ENCODE measurements around the gene HMX1. TPM values are rescaled to one million over a fixed set of nuclear protein-coding genes. Genes with fewer than 3 reads are reported as not detected.

The HMX1 gene
- total and polyA plus RNA-seq, 2 donors (not counting 1 experiment from before 2014, with no cell fraction given), result not detected

GRCh38 chr4:8917868-8918783 is 46.5 kb upstream of the HMX1 start:
- H3K4me1 ChIP-seq (ENCODE audit: control insufficient read depth in 2 of 2, insufficient read depth in 2 of 2, low read length in 2 of 2), result no peaks in the 10 kb centered on the region
- H3K27me3 ChIP-seq (replicated peaks in 1 of 4; ENCODE audit: control extremely low read depth in 1 of 4, control insufficient read depth in 3 of 4, insufficient read depth in 4 of 4, low read length in 3 of 4), result peaks cover 0 to 9% (median 0%) of the 10 kb centered on the region in 4 experiments
- H3K9me3 ChIP-seq (ENCODE audit: control extremely low read depth in 1 of 3, control insufficient read depth in 2 of 3, insufficient read depth in 1 of 3, low read length in 2 of 3), result peaks cover 0 to 8% (median 0%) of the 10 kb centered on the region in 3 donors
- POLR2A ChIA-PET, result no interaction called here
- 21% methylated on average over 11 of the region's 20 CpGs for WGBS (ENCODE audit: insufficient coverage)
- intact Hi-C loops (cut with micrococcal nuclease), result no loop called here
- no peak overlapping the region for H3K4me3 Mint-ChIP-seq
- DNase-seq, result peak; percentile 43
- H3K4me1 Mint-ChIP-seq, result no peaks in the 10 kb centered on the region
- peak overlapping the region; percentile 8 for H3K4me2 ChIP-seq (replicated peaks; ENCODE audit: low read depth, low read length, poor library complexity, severe bottlenecking)
- TF ChIP-seq EZH2 (IDR thresholded peaks at IDR 0.05; ENCODE audit: borderline replicate concordance, insufficient read depth, low read depth, low read length, poor library complexity, severe bottlenecking) (no peak), CTCF (IDR thresholded peaks at IDR 0.05) (peak; percentile 77)
- no peak overlapping the region for H3K9ac ChIP-seq (ENCODE audit: low read length)
- peak; percentile 67 for ATAC-seq (ENCODE audit: low read depth)
- H3K79me2 ChIP-seq (ENCODE audit: control insufficient read depth, insufficient read depth, low read length), result no peaks in the 10 kb centered on the region
- no peaks in the 10 kb centered on the region for H3K36me3 ChIP-seq (replicated peaks in 1 of 2; ENCODE audit: control extremely low read depth in 1 of 2, control insufficient read depth in 1 of 2, extremely low read depth in 1 of 2, insufficient read depth in 2 of 2, low read length in 1 of 2)
- no peak overlapping the region for H3K27ac Mint-ChIP-seq
- H3K27ac ChIP-seq (ENCODE audit: low read length in 2 of 2), result no peak overlapping the region
- peaks cover 3% of the 10 kb centered on the region for H3K9me3 Mint-ChIP-seq (ENCODE audit: insufficient read depth)
- H3K27me3 Mint-ChIP-seq, result peaks cover 3% of the 10 kb centered on the region
- H2AFZ ChIP-seq (ENCODE audit: insufficient read depth, low read depth, low read length, poor library complexity, severe bottlenecking), result no peak overlapping the region
- H3K4me3 ChIP-seq (ENCODE audit: control extremely low read depth in 1 of 5, extremely low read depth in 1 of 5, insufficient read depth in 1 of 5, low read depth in 2 of 5, low read length in 4 of 5), result no peak overlapping the region
- no peaks in the 10 kb centered on the region for H4K20me1 ChIP-seq (ENCODE audit: control insufficient read depth, insufficient read depth, low read length, poor library complexity, severe bottlenecking)
- CTCF ChIA-PET, result interaction anchor here (0.6 to 1.0 kb wide), 4 partner anchors 9 to 1114 kb away, joined by 3 to 4 read pairs (median 3); no protein-coding TSS in a partner anchor

DNA sequence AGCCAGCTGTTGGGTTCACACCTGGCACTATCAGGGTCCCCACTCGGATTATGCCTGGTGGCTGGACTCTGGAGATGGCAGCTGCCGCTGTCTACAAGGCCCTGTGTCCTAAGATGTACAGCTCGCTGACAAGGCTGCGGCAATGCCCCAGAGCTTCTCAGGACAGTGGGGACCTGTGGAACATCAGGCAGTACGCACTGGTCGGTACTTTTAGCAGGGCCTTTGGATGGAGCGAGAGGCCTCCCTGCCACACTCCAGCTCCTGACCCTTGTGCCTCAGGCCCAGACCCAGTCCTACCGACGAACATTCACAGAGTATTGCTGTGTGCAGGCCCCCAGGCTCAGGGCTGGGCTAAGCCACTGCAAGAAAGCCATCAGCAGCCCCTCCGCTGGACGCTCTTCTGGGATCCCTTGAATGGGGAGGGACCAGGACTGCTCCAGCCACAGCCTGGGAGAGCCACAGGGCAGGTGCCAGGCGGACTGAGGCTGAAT is 45.7 kb upstream of the HMX1 start:
- Mint-ChIP-seq H3K4me1 (no peaks in the 10 kb centered on the region), H3K9me3 (ENCODE audit: insufficient read depth) (no peaks in the 10 kb centered on the region), H3K4me3 (no peak overlapping the region), H3K27ac (no peak overlapping the region), H3K27me3 (peaks cover 3% of the 10 kb centered on the region)
- ATAC-seq (ENCODE audit: low read depth), result no peak
- Histone ChIP-seq H3K36me3 (replicated peaks in 1 of 2; ENCODE audit: control extremely low read depth in 1 of 2, control insufficient read depth in 1 of 2, extremely low read depth in 1 of 2, insufficient read depth in 2 of 2, low read length in 1 of 2) (no peaks in the 10 kb centered on the region), H3K79me2 (ENCODE audit: control insufficient read depth, insufficient read depth, low read length) (no peaks in the 10 kb centered on the region), H3K9me3 (ENCODE audit: control extremely low read depth in 1 of 3, control insufficient read depth in 2 of 3, insufficient read depth in 1 of 3, low read length in 2 of 3) (peaks cover 0 to 5% (median 0%) of the 10 kb centered on the region in 3 donors), H3K4me3 (ENCODE audit: control extremely low read depth in 1 of 5, extremely low read depth in 1 of 5, insufficient read depth in 1 of 5, low read depth in 2 of 5, low read length in 4 of 5) (no peak overlapping the region), H3K4me2 (replicated peaks; ENCODE audit: low read depth, low read length, poor library complexity, severe bottlenecking) (no peak overlapping the region), H3K4me1 (ENCODE audit: control insufficient read depth in 2 of 2, insufficient read depth in 2 of 2, low read length in 2 of 2) (no peaks in the 10 kb centered on the region), H2AFZ (ENCODE audit: insufficient read depth, low read depth, low read length, poor library complexity, severe bottlenecking) (no peak overlapping the region), H3K9ac (ENCODE audit: low read length) (no peak overlapping the region), H3K27me3 (replicated peaks in 1 of 4; ENCODE audit: control extremely low read depth in 1 of 4, control insufficient read depth in 3 of 4, insufficient read depth in 4 of 4, low read length in 3 of 4) (peaks cover 0 to 3% (median 0%) of the 10 kb centered on the region in 4 experiments), H3K27ac (ENCODE audit: low read length in 2 of 2) (no peak overlapping the region), H4K20me1 (ENCODE audit: control insufficient read depth, insufficient read depth, low read length, poor library complexity, severe bottlenecking) (no peaks in the 10 kb centered on the region)
- WGBS (ENCODE audit: insufficient coverage), result 94% methylated on average over 9 of the region's 12 CpGs
- TF ChIP-seq EZH2 (IDR thresholded peaks at IDR 0.05; ENCODE audit: borderline replicate concordance, insufficient read depth, low read depth, low read length, poor library complexity, severe bottlenecking), result no peak
- no peak for TF ChIP-seq CTCF (IDR thresholded peaks at IDR 0.05)
- POLR2A ChIA-PET, result no interaction called here
- intact Hi-C loops (cut with micrococcal nuclease), result no loop called here
- DNase-seq, result no peak
- CTCF ChIA-PET, result interaction anchor here (1.0 kb wide), 2 partner anchors 12 to 1113 kb away, joined by 3 read pairs; no protein-coding TSS in a partner anchor

All from B cell (primary cell).